Tibial nerve (tissue), 4 donors: ENCODE data around the gene ASF1B. TPM values are rescaled to one million over a fixed set of nuclear protein-coding genes. Genes with fewer than 3 reads are reported as not detected.
"Not testable (repeated sequence)": the region's sequence is repeated elsewhere in the genome, so short reads cannot be mapped to it uniquely, and the experiment has no call there.

Experiments used
- DNase-seq, 2 donors: peaks; one replicate each; pipeline ENCODE4 v3.0.0-alpha.2; 2019; ENCODE audit warnings: low spot score in 2 of 2
- H3K27ac ChIP-seq, 4 donors: fragments of 200-600 bp; sonication (generic) in 3 of 4; one replicate each; pipeline ENCODE4 v1.5.1; 2017 to 2019; ENCODE audit warnings: mild to moderate bottlenecking in 1 of 4
- H3K27me3 ChIP-seq, 2 donors: fragments of 200-600 bp; sonication (generic) in 1 of 2; one replicate each; pipeline versions ENCODE4 v1.5.1 to v1.6.0; 2017 to 2019
- H3K36me3 ChIP-seq, 3 donors: fragments of 200-600 bp; sonication (generic); one replicate each; pipeline ENCODE4 v1.5.1; 2018 to 2019
- H3K4me1 ChIP-seq, 4 donors: fragments of 200-600 bp; sonication (generic) in 3 of 4; one replicate each; pipeline ENCODE4 v1.5.1; 2017 to 2019
- H3K4me3 ChIP-seq, 4 donors: fragments of 200-600 bp; sonication (generic) in 3 of 4; one replicate each; pipeline ENCODE4 v1.5.1; 2017 to 2019; ENCODE audit warnings: mild to moderate bottlenecking in 1 of 4, moderate library complexity in 1 of 4
- H3K9me3 ChIP-seq, 4 donors: fragments of 200-600 bp; sonication (generic) in 3 of 4; one replicate each; pipeline ENCODE4 v1.5.1; 2017 to 2019
- EP300 ChIP-seq, 2 donors: sonication (generic); formaldehyde crosslinking; IDR thresholded peaks; one replicate each; pipeline ENCODE4 v1.6.1; 2017; ENCODE audit warnings: antibody characterized with exemption in 2 of 2, mild to moderate bottlenecking in 1 of 2
- POLR2A ChIP-seq, 2 donors: fragments of 450-650 bp; IDR thresholded peaks; one replicate each; pipeline ENCODE4 v1.6.1; 2017; ENCODE audit warnings: antibody characterized with exemption in 2 of 2, mild to moderate bottlenecking in 2 of 2, moderate library complexity in 2 of 2
- WGBS, 2 donors: methylation state at CpG; one replicate each; pipeline ENCODE4 v1.1.5; 2018; 5-methylcytosine and 5-hydroxymethylcytosine counted together
- total RNA-seq, 4 donors: library from RNA; depleted of rRNA; stranded (reverse); fragments of >200 nt; gene quantifications; one replicate each; pipeline ENCODE4 v1.1.0, GENCODE V29; 2016
- TF ChIP-seq, protein P1 (sequence below), 5 experiments: fragments of 200-600 bp in 3 of 5; fragments of 450-650 bp in 2 of 5; sonication (generic) in 3 of 5; IDR thresholded peaks; one replicate each; pipeline ENCODE4 v1.5.1; 2016 to 2019; ENCODE audit warnings: antibody characterized with exemption in 5 of 5, mild to moderate bottlenecking in 3 of 5, moderate library complexity in 2 of 5

The ASF1B gene
- total RNA-seq, 4 donors from 2014 or later: 0.90 to 2.3 TPM; not detected in 2

DNA sequence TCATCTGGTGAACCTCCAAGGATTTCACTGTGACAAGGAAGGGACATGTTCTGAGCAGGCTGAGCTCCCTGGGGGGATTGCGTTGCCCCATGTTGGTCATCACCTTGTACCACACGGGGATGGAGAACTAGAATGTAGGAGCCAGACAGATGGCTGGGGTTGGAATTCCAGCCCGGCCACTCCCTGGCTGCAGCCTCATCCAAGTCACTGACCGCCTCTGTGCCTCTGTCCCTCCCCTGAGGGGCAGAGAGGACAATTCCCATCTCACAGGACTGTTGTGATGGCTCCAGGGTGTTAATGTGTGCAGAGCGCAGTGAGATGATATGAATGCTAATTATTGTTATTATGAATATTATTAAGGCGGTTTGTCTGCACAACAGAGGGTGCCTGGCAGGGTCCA lies 45.5 kb upstream of the ASF1B start:
- no peak for DNase-seq
- H3K4me3 ChIP-seq: no peak overlapping the region
- peaks cover 0 to 13% (median 0%) of the 10 kb centered on the region in 3 donors for H3K36me3 ChIP-seq
- WGBS, 2 donors: 90 to 91% methylated on average over 6 of the region's 6 CpGs
- no peaks in the 10 kb centered on the region for H3K4me1 ChIP-seq
- no peaks in the 10 kb centered on the region for H3K9me3 ChIP-seq
- TF ChIP-seq EP300 (IDR thresholded peaks at IDR 0.05): no peak
- TF ChIP-seq, protein P1, sequence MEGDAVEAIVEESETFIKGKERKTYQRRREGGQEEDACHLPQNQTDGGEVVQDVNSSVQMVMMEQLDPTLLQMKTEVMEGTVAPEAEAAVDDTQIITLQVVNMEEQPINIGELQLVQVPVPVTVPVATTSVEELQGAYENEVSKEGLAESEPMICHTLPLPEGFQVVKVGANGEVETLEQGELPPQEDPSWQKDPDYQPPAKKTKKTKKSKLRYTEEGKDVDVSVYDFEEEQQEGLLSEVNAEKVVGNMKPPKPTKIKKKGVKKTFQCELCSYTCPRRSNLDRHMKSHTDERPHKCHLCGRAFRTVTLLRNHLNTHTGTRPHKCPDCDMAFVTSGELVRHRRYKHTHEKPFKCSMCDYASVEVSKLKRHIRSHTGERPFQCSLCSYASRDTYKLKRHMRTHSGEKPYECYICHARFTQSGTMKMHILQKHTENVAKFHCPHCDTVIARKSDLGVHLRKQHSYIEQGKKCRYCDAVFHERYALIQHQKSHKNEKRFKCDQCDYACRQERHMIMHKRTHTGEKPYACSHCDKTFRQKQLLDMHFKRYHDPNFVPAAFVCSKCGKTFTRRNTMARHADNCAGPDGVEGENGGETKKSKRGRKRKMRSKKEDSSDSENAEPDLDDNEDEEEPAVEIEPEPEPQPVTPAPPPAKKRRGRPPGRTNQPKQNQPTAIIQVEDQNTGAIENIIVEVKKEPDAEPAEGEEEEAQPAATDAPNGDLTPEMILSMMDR (IDR thresholded peaks at IDR 0.05): no peak
- TF ChIP-seq POLR2A (IDR thresholded peaks at IDR 0.05): no peak
- no peaks in the 10 kb centered on the region for H3K27me3 ChIP-seq
- no peak overlapping the region for H3K27ac ChIP-seq

DNA sequence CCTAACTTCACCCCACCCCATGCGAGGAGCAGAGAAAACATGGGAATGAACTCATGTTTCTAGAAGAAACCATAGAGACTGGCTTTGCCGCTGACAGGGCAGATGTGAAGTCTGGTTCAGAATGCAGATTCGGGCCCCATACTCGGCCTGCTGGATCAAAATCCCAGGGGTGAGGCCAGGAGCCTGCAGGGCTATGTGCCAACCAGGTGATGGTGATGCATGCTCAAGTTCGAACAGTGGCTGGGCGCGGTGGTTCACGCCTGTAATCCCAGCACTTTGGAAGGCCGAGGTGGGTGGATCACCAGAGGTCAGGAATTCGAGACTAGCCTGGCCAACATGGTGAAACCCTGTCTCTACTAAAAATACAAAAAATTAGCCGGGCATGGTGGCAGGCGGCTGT lies 44.8 kb upstream of the ASF1B start:
- H3K4me1 ChIP-seq, H3K9me3 ChIP-seq, H3K27ac ChIP-seq, H3K27me3 ChIP-seq, DNase-seq, H3K4me3 ChIP-seq: not testable (repeated sequence)
- H3K36me3 ChIP-seq: peaks cover 0 to 20% (median 0%) of the 10 kb centered on the region in 3 donors
- 83 to 90% methylated on average over 12 of the region's 12 CpGs for WGBS, 2 donors

DNA sequence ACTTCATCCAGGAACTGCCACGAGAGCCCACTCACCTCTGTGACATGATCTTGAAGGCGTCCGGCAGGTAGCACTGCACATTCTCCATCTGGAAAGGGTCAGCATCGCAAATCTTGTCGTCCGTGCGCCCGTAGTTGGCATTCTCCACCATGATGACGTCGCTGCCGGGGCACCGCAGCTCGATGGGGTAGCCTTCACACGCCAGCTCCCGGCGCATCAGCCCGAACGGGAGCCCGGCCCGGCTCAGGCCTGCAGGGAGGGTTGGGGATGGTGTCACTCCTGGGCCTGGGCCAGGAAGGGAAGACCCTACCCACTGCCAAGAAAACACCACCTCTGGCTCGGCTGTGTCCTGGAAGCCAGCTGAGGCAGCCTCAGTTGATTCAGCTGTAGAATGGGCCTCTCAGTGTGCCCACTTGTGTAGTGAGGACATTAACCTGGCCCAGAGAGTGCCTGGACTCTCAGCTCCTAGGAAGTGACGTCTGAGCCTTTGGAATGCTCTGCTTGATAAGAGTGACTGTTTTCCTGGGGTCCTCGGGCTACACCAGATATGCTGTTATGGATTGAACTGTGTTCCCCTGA lies 41.2 kb upstream of the ASF1B start:
- no peaks in the 10 kb centered on the region for H3K27me3 ChIP-seq
- H3K9me3 ChIP-seq: no peaks in the 10 kb centered on the region
- TF ChIP-seq, protein P1 (IDR thresholded peaks at IDR 0.05): no peak
- TF ChIP-seq EP300 (IDR thresholded peaks at IDR 0.05): no peak
- H3K27ac ChIP-seq: no peak overlapping the region
- WGBS, 2 donors: 91 to 93% methylated on average over 19 to 23 of the region's 23 CpGs
- no peak for DNase-seq
- H3K36me3 ChIP-seq: peaks cover 0 to 48% (median 0%) of the 10 kb centered on the region in 3 donors
- H3K4me3 ChIP-seq: no peak overlapping the region
- H3K4me1 ChIP-seq: no peaks in the 10 kb centered on the region

DNA sequence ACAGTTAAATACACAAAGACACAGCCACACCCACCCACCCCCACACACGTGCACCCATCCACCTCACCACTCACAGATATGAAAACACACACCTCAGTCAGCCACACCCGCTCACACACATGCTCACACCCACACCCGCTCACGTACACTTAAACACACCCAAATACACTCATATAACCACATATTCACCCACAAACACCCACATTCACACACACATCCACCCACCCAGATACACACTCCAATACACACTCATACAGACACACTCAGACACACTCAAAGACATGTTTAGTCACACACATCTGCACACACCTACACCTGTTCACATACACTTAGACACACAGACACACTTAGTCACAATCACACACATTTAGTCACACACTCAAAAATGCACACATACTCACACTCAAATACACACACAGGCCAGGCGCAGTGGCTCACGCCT lies 39.0 kb upstream of the ASF1B start:
- Histone ChIP-seq H3K36me3 (peaks cover 0 to 70% (median 5%) of the 10 kb centered on the region in 3 donors), H3K4me3 (no peak overlapping the region), H3K27me3 (no peaks in the 10 kb centered on the region), H3K9me3 (no peaks in the 10 kb centered on the region), H3K27ac (no peak overlapping the region), H3K4me1 (no peaks in the 10 kb centered on the region)
- TF ChIP-seq EP300 (IDR thresholded peaks at IDR 0.05): no peak
- TF ChIP-seq, protein P1 (IDR thresholded peaks at IDR 0.05): no peak
- no peak for TF ChIP-seq POLR2A (IDR thresholded peaks at IDR 0.05)
- WGBS, 2 donors: 87% methylated on average over 6 of the region's 6 CpGs
- no peak for DNase-seq

DNA sequence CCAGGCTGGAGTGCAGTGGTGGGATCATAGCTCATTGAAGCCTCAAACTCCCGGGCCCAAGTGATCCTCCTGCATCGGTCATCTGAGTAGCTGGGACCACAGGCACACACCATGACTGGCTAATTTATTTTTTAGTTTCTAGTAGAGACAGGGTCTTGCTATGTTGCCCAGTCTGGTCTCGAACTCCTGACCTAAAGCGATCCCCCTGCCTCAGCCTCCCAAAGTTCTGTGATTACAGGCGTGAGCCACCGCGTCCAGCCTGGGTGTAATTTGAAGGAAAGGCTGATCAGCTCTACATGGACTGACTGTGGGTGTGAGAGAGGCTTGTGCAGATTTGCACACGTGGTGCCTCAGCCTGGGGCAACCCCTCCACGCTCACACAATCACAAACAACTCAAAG lies 38.5 kb upstream of the ASF1B start:
- H3K36me3 ChIP-seq: peaks cover 0 to 75% (median 5%) of the 10 kb centered on the region in 3 donors

More for the DNA sequence above, 38.5 kb upstream of the ASF1B start:
- Histone ChIP-seq H3K4me1 (no peaks in the 10 kb centered on the region), H3K9me3 (no peaks in the 10 kb centered on the region), H3K4me3 (no peak overlapping the region), H3K27me3 (no peaks in the 10 kb centered on the region), H3K27ac (no peak overlapping the region)
- DNase-seq: no peak
- 93% methylated on average over 9 of the region's 9 CpGs for WGBS, 2 donors
- TF ChIP-seq POLR2A (IDR thresholded peaks at IDR 0.05) (no peak), EP300 (IDR thresholded peaks at IDR 0.05) (no peak)
- TF ChIP-seq, protein P1 (IDR thresholded peaks at IDR 0.05): no peak
